ENCODE measurements around the gene RAD51B. TPM values are rescaled to one million over a fixed set of nuclear protein-coding genes. Genes with fewer than 3 reads are reported as not detected.

RAD51B gene
- total RNA-seq, 1 experiment from 2014 or later = 14.2 TPM

DNA sequence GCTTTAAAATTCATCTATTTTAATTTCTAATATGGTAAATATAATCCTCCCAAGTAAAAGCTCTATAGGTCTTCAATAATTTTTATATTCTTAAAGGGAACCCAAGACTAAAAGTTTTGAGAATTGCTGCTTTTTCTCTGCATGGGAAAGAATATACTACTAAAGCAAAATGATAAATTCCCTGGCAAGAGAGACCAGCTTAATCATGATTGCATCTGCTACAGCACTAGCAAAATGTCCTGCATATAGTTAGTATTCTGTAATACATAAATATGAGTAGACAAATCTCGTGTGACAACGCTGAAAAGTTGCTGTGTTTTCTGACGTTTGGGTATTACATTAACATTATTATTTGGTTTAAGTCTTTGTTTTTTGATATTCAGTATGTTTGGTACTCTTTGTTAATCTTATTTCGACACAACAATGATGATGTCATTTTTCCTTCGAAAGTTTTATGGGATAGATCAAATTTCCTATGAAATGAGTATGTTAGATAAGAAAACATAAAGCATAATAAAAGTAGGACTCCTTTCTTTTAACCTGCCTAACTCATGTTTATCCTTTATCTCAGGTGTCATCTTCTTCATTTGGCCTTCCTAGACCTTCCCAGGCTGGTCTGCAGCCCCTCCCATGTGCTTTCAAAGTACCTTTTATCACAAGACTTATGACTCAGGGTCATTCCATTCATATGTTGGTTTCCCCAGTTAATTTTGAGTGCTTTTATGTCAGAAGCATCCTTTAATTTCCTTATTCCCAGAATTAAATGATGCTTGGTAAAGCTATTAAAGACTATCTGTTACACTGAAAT lies 321.9 kb downstream of the RAD51B start:
- ATAC-seq = no peak
- Mint-ChIP-seq H3K9me3 (no peaks in the 10 kb centered on the region), H3K27ac (no peak overlapping the region), H3K4me1 (peaks cover 46% of the 10 kb centered on the region), H3K27me3 (ENCODE audit: low read depth) (no peaks in the 10 kb centered on the region), H3K4me3 (no peak overlapping the region), H3K36me3 (no peaks in the 10 kb centered on the region)
- POLR2A ChIA-PET = no interaction called here
- CTCF ChIA-PET = no interaction called here
- no peak for TF ChIP-seq SMAD3 (CRISPR knock-in tag; IDR thresholded peaks at IDR 0.05; ENCODE audit: borderline replicate concordance)
- no peak for TF ChIP-seq ZNF121 (CRISPR knock-in tag; IDR thresholded peaks at IDR 0.05)
- TF ChIP-seq ZNF232 (CRISPR knock-in tag; IDR thresholded peaks at IDR 0.05) = no peak
- TF ChIP-seq, protein P1, sequence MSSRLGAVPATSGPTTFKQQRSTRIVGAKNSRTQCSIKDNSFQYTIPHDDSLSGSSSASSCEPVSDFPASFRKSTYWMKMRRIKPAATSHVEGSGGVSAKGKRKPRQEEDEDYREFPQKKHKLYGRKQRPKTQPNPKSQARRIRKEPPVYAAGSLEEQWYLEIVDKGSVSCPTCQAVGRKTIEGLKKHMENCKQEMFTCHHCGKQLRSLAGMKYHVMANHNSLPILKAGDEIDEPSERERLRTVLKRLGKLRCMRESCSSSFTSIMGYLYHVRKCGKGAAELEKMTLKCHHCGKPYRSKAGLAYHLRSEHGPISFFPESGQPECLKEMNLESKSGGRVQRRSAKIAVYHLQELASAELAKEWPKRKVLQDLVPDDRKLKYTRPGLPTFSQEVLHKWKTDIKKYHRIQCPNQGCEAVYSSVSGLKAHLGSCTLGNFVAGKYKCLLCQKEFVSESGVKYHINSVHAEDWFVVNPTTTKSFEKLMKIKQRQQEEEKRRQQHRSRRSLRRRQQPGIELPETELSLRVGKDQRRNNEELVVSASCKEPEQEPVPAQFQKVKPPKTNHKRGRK (CRISPR knock-in tag; IDR thresholded peaks at IDR 0.05; ENCODE audit: borderline replicate concordance) = no peak
- TF ChIP-seq HMGA2 (CRISPR knock-in tag; IDR thresholded peaks at IDR 0.05) = 0 out of 2 replicates have a peak, but pooled peaks have one; percentile 8
- no peak for TF ChIP-seq TEAD4 (CRISPR knock-in tag; IDR thresholded peaks at IDR 0.05)
- DNase-seq (ENCODE audit: low spot score) = no peak

DNA sequence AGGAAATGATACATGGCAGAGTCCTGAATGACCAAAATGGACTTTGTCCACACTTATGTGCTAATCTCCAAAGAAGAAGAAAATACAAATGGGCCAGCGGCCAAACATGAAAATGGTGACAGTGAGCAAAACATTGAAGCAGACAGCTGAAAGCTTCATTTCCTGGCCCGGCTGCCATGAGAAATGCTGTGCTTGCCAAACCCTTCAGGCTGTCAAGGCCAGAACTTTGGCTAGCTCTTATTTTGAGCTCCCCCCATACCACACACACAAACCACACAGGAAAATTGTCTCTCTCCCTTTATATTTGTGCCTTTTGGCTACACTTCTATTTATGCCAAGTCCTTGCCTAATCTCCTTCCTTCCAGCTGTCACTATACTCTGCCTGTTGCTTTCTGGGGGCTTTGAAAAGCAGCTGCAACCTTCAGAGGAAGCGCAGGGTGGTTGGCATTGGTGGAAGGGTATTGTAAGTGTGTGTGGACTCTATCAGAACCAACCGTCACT lies 323.8 kb downstream of the RAD51B start:
- CTCF ChIA-PET = interaction anchor here (1.4 kb wide), 1 partner anchor 209 kb away, joined by 4 read pairs; no protein-coding TSS in a partner anchor
- Mint-ChIP-seq H3K4me1 (peaks cover 35% of the 10 kb centered on the region), H3K27ac (no peak overlapping the region), H3K4me3 (no peak overlapping the region), H3K9me3 (peaks cover 9% of the 10 kb centered on the region), H3K27me3 (ENCODE audit: low read depth) (no peaks in the 10 kb centered on the region), H3K36me3 (peaks cover 6% of the 10 kb centered on the region)
- ATAC-seq (no peak), DNase-seq (ENCODE audit: low spot score) (no peak)
- POLR2A ChIA-PET = interaction anchor here (0.6 kb wide), 1 partner anchor 165 kb away, joined by 3 read pairs; no protein-coding TSS in a partner anchor
- TF ChIP-seq SMAD4 (CRISPR knock-in tag; IDR thresholded peaks at IDR 0.05) (no peak), FOXK1 (CRISPR knock-in tag; IDR thresholded peaks at IDR 0.05) (no peak)
- TF ChIP-seq, protein P2, sequence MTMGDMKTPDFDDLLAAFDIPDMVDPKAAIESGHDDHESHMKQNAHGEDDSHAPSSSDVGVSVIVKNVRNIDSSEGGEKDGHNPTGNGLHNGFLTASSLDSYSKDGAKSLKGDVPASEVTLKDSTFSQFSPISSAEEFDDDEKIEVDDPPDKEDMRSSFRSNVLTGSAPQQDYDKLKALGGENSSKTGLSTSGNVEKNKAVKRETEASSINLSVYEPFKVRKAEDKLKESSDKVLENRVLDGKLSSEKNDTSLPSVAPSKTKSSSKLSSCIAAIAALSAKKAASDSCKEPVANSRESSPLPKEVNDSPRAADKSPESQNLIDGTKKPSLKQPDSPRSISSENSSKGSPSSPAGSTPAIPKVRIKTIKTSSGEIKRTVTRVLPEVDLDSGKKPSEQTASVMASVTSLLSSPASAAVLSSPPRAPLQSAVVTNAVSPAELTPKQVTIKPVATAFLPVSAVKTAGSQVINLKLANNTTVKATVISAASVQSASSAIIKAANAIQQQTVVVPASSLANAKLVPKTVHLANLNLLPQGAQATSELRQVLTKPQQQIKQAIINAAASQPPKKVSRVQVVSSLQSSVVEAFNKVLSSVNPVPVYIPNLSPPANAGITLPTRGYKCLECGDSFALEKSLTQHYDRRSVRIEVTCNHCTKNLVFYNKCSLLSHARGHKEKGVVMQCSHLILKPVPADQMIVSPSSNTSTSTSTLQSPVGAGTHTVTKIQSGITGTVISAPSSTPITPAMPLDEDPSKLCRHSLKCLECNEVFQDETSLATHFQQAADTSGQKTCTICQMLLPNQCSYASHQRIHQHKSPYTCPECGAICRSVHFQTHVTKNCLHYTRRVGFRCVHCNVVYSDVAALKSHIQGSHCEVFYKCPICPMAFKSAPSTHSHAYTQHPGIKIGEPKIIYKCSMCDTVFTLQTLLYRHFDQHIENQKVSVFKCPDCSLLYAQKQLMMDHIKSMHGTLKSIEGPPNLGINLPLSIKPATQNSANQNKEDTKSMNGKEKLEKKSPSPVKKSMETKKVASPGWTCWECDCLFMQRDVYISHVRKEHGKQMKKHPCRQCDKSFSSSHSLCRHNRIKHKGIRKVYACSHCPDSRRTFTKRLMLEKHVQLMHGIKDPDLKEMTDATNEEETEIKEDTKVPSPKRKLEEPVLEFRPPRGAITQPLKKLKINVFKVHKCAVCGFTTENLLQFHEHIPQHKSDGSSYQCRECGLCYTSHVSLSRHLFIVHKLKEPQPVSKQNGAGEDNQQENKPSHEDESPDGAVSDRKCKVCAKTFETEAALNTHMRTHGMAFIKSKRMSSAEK (CRISPR knock-in tag; IDR thresholded peaks at IDR 0.05; ENCODE audit: borderline replicate concordance) = no peak
- TF ChIP-seq, protein P3, sequence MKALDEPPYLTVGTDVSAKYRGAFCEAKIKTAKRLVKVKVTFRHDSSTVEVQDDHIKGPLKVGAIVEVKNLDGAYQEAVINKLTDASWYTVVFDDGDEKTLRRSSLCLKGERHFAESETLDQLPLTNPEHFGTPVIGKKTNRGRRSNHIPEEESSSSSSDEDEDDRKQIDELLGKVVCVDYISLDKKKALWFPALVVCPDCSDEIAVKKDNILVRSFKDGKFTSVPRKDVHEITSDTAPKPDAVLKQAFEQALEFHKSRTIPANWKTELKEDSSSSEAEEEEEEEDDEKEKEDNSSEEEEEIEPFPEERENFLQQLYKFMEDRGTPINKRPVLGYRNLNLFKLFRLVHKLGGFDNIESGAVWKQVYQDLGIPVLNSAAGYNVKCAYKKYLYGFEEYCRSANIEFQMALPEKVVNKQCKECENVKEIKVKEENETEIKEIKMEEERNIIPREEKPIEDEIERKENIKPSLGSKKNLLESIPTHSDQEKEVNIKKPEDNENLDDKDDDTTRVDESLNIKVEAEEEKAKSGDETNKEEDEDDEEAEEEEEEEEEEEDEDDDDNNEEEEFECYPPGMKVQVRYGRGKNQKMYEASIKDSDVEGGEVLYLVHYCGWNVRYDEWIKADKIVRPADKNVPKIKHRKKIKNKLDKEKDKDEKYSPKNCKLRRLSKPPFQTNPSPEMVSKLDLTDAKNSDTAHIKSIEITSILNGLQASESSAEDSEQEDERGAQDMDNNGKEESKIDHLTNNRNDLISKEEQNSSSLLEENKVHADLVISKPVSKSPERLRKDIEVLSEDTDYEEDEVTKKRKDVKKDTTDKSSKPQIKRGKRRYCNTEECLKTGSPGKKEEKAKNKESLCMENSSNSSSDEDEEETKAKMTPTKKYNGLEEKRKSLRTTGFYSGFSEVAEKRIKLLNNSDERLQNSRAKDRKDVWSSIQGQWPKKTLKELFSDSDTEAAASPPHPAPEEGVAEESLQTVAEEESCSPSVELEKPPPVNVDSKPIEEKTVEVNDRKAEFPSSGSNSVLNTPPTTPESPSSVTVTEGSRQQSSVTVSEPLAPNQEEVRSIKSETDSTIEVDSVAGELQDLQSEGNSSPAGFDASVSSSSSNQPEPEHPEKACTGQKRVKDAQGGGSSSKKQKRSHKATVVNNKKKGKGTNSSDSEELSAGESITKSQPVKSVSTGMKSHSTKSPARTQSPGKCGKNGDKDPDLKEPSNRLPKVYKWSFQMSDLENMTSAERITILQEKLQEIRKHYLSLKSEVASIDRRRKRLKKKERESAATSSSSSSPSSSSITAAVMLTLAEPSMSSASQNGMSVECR (CRISPR knock-in tag; IDR thresholded peaks at IDR 0.05; ENCODE audit: borderline replicate concordance) = no peak
